ENCODE measurements around the gene CLRN2.

DNA sequence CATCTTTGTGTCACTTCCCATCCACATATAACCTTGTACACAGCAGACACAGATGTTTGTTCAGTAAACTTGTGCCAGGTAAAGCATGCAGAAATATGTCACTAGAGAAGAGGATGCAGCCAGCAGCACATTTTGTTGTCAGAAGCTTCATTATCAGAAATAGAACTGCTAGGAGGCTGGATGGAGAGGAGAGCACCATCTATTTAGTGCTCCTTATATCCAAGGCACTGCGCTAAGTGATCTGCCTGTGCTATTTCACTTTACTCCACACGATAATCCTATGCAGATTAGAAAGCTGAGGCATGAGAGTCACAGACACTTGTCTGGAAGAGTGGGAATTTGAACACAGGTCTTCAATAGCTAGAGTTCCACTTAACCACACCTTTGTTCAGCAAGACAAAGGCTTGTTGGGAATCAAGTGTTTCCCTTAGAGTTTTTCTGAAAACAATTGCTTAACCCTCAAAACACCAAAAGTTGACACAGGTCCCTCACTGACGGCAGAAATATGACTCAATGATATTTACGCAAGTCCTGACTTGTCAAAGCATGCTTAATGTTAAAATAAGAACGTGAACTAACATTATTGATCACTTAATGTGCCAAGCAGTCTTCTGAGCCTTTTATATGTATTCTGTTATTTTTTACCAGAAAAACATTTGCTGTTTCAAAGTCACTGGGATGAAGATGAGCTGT lies 1.8 kb upstream of the CLRN2 start:
- TF ChIP-seq POLR2A (IDR thresholded peaks at IDR 0.05) = no peak
- TF ChIP-seq, protein P1, sequence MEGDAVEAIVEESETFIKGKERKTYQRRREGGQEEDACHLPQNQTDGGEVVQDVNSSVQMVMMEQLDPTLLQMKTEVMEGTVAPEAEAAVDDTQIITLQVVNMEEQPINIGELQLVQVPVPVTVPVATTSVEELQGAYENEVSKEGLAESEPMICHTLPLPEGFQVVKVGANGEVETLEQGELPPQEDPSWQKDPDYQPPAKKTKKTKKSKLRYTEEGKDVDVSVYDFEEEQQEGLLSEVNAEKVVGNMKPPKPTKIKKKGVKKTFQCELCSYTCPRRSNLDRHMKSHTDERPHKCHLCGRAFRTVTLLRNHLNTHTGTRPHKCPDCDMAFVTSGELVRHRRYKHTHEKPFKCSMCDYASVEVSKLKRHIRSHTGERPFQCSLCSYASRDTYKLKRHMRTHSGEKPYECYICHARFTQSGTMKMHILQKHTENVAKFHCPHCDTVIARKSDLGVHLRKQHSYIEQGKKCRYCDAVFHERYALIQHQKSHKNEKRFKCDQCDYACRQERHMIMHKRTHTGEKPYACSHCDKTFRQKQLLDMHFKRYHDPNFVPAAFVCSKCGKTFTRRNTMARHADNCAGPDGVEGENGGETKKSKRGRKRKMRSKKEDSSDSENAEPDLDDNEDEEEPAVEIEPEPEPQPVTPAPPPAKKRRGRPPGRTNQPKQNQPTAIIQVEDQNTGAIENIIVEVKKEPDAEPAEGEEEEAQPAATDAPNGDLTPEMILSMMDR (IDR thresholded peaks at IDR 0.05 in 8 of 11, conservative IDR thresholded peaks at IDR 0.05 in 3 of 11) = no peak

All from spleen (tissue), 7 donors.